Heart left ventricle (tissue), 16 donors: Measurements from ENCODE around the gene SMIM8. TPM values are rescaled to one million over a fixed set of nuclear protein-coding genes. Genes with fewer than 3 reads are reported as not detected.
A peak's percentile ranks its signal among the peaks of the same experiment; 100 is the strongest.

ENCODE experiments used
- ATAC-seq, 4 donors: fragments of 200-7000 bp; cut with Tn5 transposase; one replicate each; pipeline ENCODE4 v1.9.1; 2020 to 2022; ENCODE audit warnings: moderate library complexity in 4 of 4, mild to moderate bottlenecking in 3 of 4, moderate number of reproducible peaks in 1 of 4
- DNase-seq, 5 donors: peaks; one replicate each; pipeline ENCODE4 v3.0.0-alpha.2; 2020
- H3K27ac ChIP-seq, 12 donors: fragments of 200-600 bp; sonication (generic) in 4 of 12; one replicate each; pipeline versions ENCODE4 v1.5.0 to v1.8.0; 2016 to 2022; ENCODE audit warnings: mild to moderate bottlenecking in 2 of 12
- H3K27me3 ChIP-seq, 9 donors: fragments of 200-600 bp; sonication (generic) in 2 of 9; one replicate each; pipeline versions ENCODE4 v1.5.1 to v1.8.0; 2016 to 2022; ENCODE audit warnings: mild to moderate bottlenecking in 3 of 9
- H3K36me3 ChIP-seq, 9 donors: fragments of 200-600 bp; sonication (generic) in 2 of 9; one replicate each; pipeline versions ENCODE4 v1.5.0 to v1.8.0; 2018 to 2022; ENCODE audit warnings: mild to moderate bottlenecking in 2 of 9
- H3K4me1 ChIP-seq, 12 donors: fragments of 200-600 bp; sonication (generic) in 4 of 12; one replicate each; pipeline versions ENCODE4 v1.5.0 to v1.8.0; 2016 to 2022; ENCODE audit warnings: mild to moderate bottlenecking in 3 of 12
- H3K4me3 ChIP-seq, 12 donors: fragments of 200-600 bp; sonication (generic) in 4 of 12; one replicate each; pipeline versions ENCODE4 v1.5.0 to v1.8.0; 2017 to 2022; ENCODE audit warnings: mild to moderate bottlenecking in 9 of 12, moderate library complexity in 4 of 12
- H3K9me3 ChIP-seq, 12 donors: fragments of 200-600 bp; sonication (generic) in 4 of 12; one replicate each; pipeline versions ENCODE4 v1.5.0 to v1.8.0; 2016 to 2022; ENCODE audit warnings: mild to moderate bottlenecking in 1 of 12
- CTCF ChIP-seq, 12 donors: fragments of 200-600 bp; sonication (generic) in 4 of 12; IDR thresholded peaks; one replicate each; pipeline versions ENCODE4 v1.5.0 to v1.8.0; 2018 to 2022; ENCODE audit warnings: antibody characterized with exemption in 12 of 12, mild to moderate bottlenecking in 5 of 12
- POLR2A ChIP-seq, 2 donors: fragments of 450-650 bp; IDR thresholded peaks; one replicate each; pipeline ENCODE4 v1.6.1; 2017; ENCODE audit warnings: antibody characterized with exemption in 2 of 2, mild to moderate bottlenecking in 2 of 2, moderate library complexity in 2 of 2
- WGBS, 4 donors: extraction: QIAGEN DNeasy Blood & Tissue Kit in 2 of 4; methylation state at CpG; one replicate each; pipeline versions ENCODE4 v1.1.5 to v1.1.7; 2013 to 2018; 5-methylcytosine and 5-hydroxymethylcytosine counted together
- intact Hi-C, 10 donors: fragments of 100-400 bp; cut with DNase I; formaldehyde crosslinking; loops; one replicate each; pipeline versions ENCODE4 v1.11.1 to v1.14.2; 2022
- polyA plus RNA-seq, 2 donors: library from polyadenylated mRNA; stranded (reverse); fragments of 200-250 nt; gene quantifications; one replicate each; pipeline ENCODE4 v1.2.3, GENCODE V29; 2013
- total RNA-seq, 9 donors: library from RNA; depleted of rRNA in 2 of 9; stranded (reverse); fragments of >200 nt in 2 of 9; fragmentation: NEBNext Ultra II Directional in 3 of 9; extraction: Animal tissue kit (Norgen Biotek cat#: 25700) in 3 of 9; gene quantifications; one replicate each; pipeline versions ENCODE4 v1.1.0 to v1.2.4, GENCODE V29; 2016 to 2023
- donor health status: ischemic (EF 13 %, LVEDD 7.1; RV severe dilation, severe dysfunction).
- donor health status: healthy with polysubstance abuse.
- donor health status: DM: no; HTN: yes; CAD: no.
- donor health status: DM: no; HTN: no; CAD: no.
- donor health status: ischemic (EF 25% LVEDD 6.9; RV normal size, moderate dysfunction).
- donor health status: ischemic (EF 25% LVEDD 5.7; RV mildly dilated, moderate dysfunction).
- donor health status: healthy.
- donor health status: DM: yes; HTN: yes; CAD: no.
- donor health status: ischemic (EF 35%, LVEDD 5.7; RV mildly dilated, moderate dysfunction).
- donor health status: nonischemic (EF 11% LVEDD 7.7; RV severe dilation, severe dysfunction).
- donor health status: DM: yes; HTN: yes; CAD: no.
- donor health status: PGD.
- donor health status: ischemic (EF 29% LVEDD 5.4; RV normal size, mild dysfunction).
- donor health status: nonischemic (EF 23%, LVEDD 6.1; RV moderate dilation, normal function).

The SMIM8 gene
- total and polyA plus RNA-seq, 11 donors = 5.9 to 17.5 (median 9.0) TPM

- TF ChIP-seq POLR2A (IDR thresholded peaks at IDR 0.05) = no peak
- no peak for TF ChIP-seq CTCF (IDR thresholded peaks at IDR 0.05)
- Histone ChIP-seq H3K4me3 (no peak overlapping the region), H3K9me3 (no peaks in the 10 kb centered on the region), H3K4me1 (no peaks in the 10 kb centered on the region), H3K27ac (no peak overlapping the region), H3K27me3 (no peaks in the 10 kb centered on the region), H3K36me3 (no peaks in the 10 kb centered on the region)
- intact Hi-C loops = no loop called here
- no peak for DNase-seq
- 86 to 93% (median 93%) methylated on average over 5 of the region's 5 CpGs for WGBS, 4 donors
- no peak for ATAC-seq
Measured at GRCh38 chr6:87382861-87383260, 60.5 kb downstream of the SMIM8 start.

- H3K4me1 ChIP-seq = no peaks in the 10 kb centered on the region
- 53 to 66% (median 57%) methylated on average over 1 of the region's 1 CpG for WGBS, 4 donors
- no peaks in the 10 kb centered on the region for H3K36me3 ChIP-seq
- intact Hi-C loops = no loop called here
- DNase-seq (no peak), ATAC-seq (no peak)
- no peak overlapping the region for H3K4me3 ChIP-seq
- TF ChIP-seq POLR2A (IDR thresholded peaks at IDR 0.05) = no peak
- no peak for TF ChIP-seq CTCF (IDR thresholded peaks at IDR 0.05)
- no peaks in the 10 kb centered on the region for H3K27me3 ChIP-seq
- no peaks in the 10 kb centered on the region for H3K9me3 ChIP-seq
- H3K27ac ChIP-seq = no peak overlapping the region
Measured at GRCh38 chr6:87384038-87384437, 61.6 kb downstream of the SMIM8 start.

- H3K36me3 ChIP-seq = no peaks in the 10 kb centered on the region
- intact Hi-C loops = no loop called here
- no peak for TF ChIP-seq CTCF (IDR thresholded peaks at IDR 0.05)
- no peak for TF ChIP-seq POLR2A (IDR thresholded peaks at IDR 0.05)
- WGBS, 4 donors = 85 to 90% (median 88%) methylated on average over 3 of the region's 3 CpGs
- no peaks in the 10 kb centered on the region for H3K9me3 ChIP-seq
- no peak for ATAC-seq
- no peak overlapping the region for H3K4me3 ChIP-seq
- no peaks in the 10 kb centered on the region for H3K4me1 ChIP-seq
- no peaks in the 10 kb centered on the region for H3K27me3 ChIP-seq
- no peak for DNase-seq
- H3K27ac ChIP-seq = no peak overlapping the region
Measured at GRCh38 chr6:87384449-87384848, 62.1 kb downstream of the SMIM8 start.

GRCh38 chr6:87391334-87391733 is 68.9 kb downstream of the SMIM8 start:
- no peak for TF ChIP-seq POLR2A (IDR thresholded peaks at IDR 0.05)
- TF ChIP-seq CTCF (IDR thresholded peaks at IDR 0.05) = peak in 6 of 12 donors; percentile 8 to 40 (median 19)
- no peaks in the 10 kb centered on the region for H3K9me3 ChIP-seq
- ATAC-seq = peak in 2 of 4 donors; percentile 36 to 42
- no peak overlapping the region for H3K27ac ChIP-seq
- no peaks in the 10 kb centered on the region for H3K36me3 ChIP-seq
- H3K4me1 ChIP-seq = no peaks in the 10 kb centered on the region
- no peaks in the 10 kb centered on the region for H3K27me3 ChIP-seq
- H3K4me3 ChIP-seq = no peak overlapping the region
- WGBS, 4 donors = 53 to 64% (median 61%) methylated on average over 3 of the region's 3 CpGs
- intact Hi-C loops = loop anchor here in 6 of 10 donors (5.0 to 10.0 kb wide), 11 partner anchors 193 to 1476 kb away; partner anchors contain the start of genes ORC3 (in 1 of the 6) and RARS2 (in 1 of the 6)
- DNase-seq = no peak

Other genes with a start within 250 kb of the SMIM8 start
- under 1 TPM in 2 of 9 donors, not detected in 7; 0.49 to 0.89 TPM for gene CGA, start 227.5 kb upstream of the SMIM8 start, total RNA-seq
- under 1 TPM in 1 of 2 donors, not detected in 1; 0.40 TPM for gene CGA, start 227.5 kb upstream of the SMIM8 start, polyA plus RNA-seq
- gene ZNF292, start 167.0 kb upstream of the SMIM8 start, total RNA-seq = 10 to 100 TPM; 13.6 to 35.8 (median 28.1) TPM
- 1 to 10 TPM; 4.0 to 5.6 TPM for gene ZNF292, start 167.0 kb upstream of the SMIM8 start, polyA plus RNA-seq
- not detected for gene GJB7, start 6.7 kb downstream of the SMIM8 start, total RNA-seq
- gene GJB7, start 6.7 kb downstream of the SMIM8 start, polyA plus RNA-seq = not detected
- gene C6orf163, start 22.2 kb downstream of the SMIM8 start, total RNA-seq = 1 to 10 TPM in 7 of 9 donors, under 1 TPM in 2; 0.67 to 3.8 (median 1.7) TPM
- 1 to 10 TPM in 1 of 2 donors, under 1 TPM in 1; 0.50 to 2.5 TPM for gene C6orf163, start 22.2 kb downstream of the SMIM8 start, polyA plus RNA-seq
- gene CFAP206, start 85.4 kb downstream of the SMIM8 start, total RNA-seq = under 1 TPM in 7 of 9 donors, not detected in 2; 0.12 to 0.41 (median 0.23) TPM
- gene CFAP206, start 85.4 kb downstream of the SMIM8 start, polyA plus RNA-seq = under 1 TPM; 0.19 to 0.33 TPM
- 10 to 100 TPM in 3 of 9 donors, 1 to 10 TPM in 6; 6.3 to 12.2 (median 9.3) TPM for gene SLC35A1, start 150.4 kb downstream of the SMIM8 start, total RNA-seq
- gene SLC35A1, start 150.4 kb downstream of the SMIM8 start, polyA plus RNA-seq = 10 to 100 TPM; 12.1 to 13.9 TPM